Duodenal mucosa (tissue), 2 donors: ENCODE data around the gene MAD1L1.

Experiments used
- H3K27ac ChIP-seq: one replicate; pipeline ENCODE4 v1.7.0; 2013; ENCODE audit warnings: low read depth, low read length
- H3K27me3 ChIP-seq, 2 donors: one replicate each; pipeline ENCODE4 v1.7.0; 2013; ENCODE audit warnings: low read length in 2 of 2, control low read depth in 1 of 2; ENCODE audit not compliant: insufficient read depth in 2 of 2, control insufficient read depth in 1 of 2
- H3K36me3 ChIP-seq, 2 donors: one replicate each; pipeline ENCODE4 v1.7.0; 2013; ENCODE audit warnings: low read length in 2 of 2, control low read depth in 1 of 2; ENCODE audit not compliant: insufficient read depth in 2 of 2, control insufficient read depth in 1 of 2
- H3K4me1 ChIP-seq, 2 donors: one replicate each; pipeline ENCODE4 v1.7.0; 2013; ENCODE audit warnings: low read length in 2 of 2, control low read depth in 1 of 2; ENCODE audit not compliant: insufficient read depth in 2 of 2, control insufficient read depth in 1 of 2
- H3K4me3 ChIP-seq, 2 donors: one replicate each; pipeline ENCODE4 v1.7.0; 2013; ENCODE audit warnings: low read length in 2 of 2, low read depth in 1 of 2
- H3K9ac ChIP-seq, 2 donors: one replicate each; pipeline ENCODE4 v1.7.0; 2013; ENCODE audit warnings: low read length in 2 of 2, low read depth in 1 of 2
- H3K9me3 ChIP-seq, 2 donors: one replicate each; pipeline ENCODE4 v1.7.0; 2013; ENCODE audit warnings: low read length in 2 of 2, control low read depth in 1 of 2; ENCODE audit not compliant: control insufficient read depth in 1 of 2

MAD1L1 gene

DNA sequence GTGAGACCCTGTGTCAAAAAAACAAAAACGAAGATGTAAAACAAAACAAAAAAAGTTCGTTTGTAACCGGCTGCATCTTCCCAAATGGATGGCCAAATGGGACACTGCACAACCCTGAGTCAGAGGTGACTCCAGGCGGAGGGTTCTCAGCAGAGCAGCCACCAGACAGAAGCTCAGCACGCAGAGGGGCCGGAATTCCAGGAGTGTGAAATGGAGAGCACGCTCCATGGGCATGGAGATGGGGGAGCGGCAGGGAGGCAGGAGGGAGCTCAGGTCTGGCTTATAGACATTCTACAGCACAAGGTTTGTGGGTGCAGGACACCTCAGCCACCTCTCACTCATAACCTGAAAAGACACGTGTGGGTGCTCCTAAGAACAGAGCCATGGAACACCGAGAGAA lies 227.0 kb downstream of the MAD1L1 start:
- Histone ChIP-seq H3K4me1 (no peaks in the 10 kb centered on the region), H3K9ac (no peak overlapping the region), H3K9me3 (no peaks in the 10 kb centered on the region), H3K27me3 (no peaks in the 10 kb centered on the region), H3K36me3 (no peaks in the 10 kb centered on the region), H3K27ac (no peak overlapping the region), H3K4me3 (no peak overlapping the region)

DNA sequence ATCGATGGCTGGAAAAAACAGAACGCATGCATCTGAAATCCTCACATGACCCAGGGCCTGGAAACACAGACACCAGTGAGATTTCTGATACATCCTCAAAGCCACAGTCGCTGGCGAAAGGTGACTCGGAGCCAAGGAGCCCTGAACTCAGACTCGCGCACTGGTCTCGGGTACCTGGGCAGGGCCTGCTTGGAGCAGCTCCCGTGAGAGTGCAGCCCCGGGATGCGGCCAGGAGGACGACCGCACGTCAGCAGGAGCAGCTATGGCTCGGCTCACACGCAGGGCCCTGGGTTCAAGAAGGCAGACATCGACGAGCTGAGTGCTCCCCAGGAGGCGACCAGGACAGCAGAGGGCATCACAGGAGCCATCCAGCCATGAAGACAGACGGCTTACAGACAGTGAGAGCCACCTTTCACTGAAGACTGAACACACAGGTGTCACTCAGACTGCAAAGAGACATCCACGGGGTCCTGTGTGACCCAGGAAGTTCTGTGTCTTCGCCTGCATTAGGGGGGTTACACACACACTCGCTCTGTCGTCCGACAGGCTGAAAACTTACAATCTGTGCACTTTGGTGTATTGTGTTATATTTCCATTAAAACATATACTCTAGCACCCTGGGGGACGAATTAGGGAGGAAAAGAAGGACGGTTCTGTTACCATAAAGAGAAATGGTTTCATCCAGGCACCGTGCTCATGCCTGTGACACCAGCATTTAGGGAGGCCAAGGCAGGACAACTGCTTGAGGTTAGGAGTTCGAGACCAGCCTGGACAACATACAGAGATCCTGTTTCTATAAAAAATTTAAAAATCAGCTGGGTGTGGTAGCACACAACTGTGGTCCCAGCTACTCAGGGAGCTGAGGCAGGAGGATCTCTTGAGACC lies 227.7 kb downstream of the MAD1L1 start:
- Histone ChIP-seq H3K9ac (no peak overlapping the region), H3K4me3 (no peak overlapping the region), H3K4me1 (no peaks in the 10 kb centered on the region), H3K27ac (no peak overlapping the region), H3K9me3 (no peaks in the 10 kb centered on the region), H3K27me3 (no peaks in the 10 kb centered on the region), H3K36me3 (no peaks in the 10 kb centered on the region)

DNA sequence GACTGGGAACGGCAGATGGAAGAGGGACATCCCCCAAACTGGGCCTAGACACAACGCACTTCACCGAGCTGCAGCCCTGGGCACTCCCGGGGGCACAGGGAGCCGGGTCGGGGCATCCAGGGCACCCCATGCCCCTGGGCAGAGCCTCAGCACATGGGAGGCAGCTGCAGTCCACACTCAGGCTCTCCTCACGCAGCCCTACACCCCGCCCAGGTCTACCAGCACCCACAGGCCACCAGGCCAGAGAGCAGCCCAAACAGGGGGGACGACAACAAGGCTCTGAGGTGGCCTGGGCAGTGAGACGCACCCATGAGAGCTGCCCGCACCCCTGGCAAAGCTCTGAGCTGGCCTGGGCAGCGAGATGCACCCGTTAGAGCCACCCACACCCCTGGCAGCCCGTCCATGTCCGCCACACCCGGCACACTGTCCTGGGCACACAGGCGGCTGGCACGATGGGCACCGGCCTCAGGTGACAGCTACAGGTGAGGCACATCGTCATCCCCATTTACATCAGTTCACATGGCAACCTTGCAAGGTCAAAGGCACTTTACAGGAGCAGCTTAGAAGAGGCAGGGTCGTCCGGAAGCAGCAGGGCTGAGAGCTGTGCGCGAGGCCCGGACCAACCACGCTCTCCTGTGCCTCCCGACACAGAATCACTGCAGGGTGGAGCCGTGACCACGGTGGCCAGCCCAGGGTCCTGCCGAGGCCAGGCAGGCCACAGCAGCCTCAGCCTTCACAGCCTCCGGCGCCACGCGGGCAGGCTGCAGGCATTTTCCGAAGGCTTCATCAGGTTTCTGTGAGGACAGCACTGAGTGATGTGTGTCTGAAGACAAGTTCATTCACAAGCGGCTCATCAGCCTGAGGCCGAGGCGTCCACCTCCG lies 228.6 kb downstream of the MAD1L1 start:
- Histone ChIP-seq H3K4me3 (no peak overlapping the region), H3K9me3 (no peaks in the 10 kb centered on the region), H3K9ac (no peak overlapping the region), H3K27me3 (no peaks in the 10 kb centered on the region), H3K36me3 (no peaks in the 10 kb centered on the region), H3K4me1 (no peaks in the 10 kb centered on the region), H3K27ac (no peak overlapping the region)

DNA sequence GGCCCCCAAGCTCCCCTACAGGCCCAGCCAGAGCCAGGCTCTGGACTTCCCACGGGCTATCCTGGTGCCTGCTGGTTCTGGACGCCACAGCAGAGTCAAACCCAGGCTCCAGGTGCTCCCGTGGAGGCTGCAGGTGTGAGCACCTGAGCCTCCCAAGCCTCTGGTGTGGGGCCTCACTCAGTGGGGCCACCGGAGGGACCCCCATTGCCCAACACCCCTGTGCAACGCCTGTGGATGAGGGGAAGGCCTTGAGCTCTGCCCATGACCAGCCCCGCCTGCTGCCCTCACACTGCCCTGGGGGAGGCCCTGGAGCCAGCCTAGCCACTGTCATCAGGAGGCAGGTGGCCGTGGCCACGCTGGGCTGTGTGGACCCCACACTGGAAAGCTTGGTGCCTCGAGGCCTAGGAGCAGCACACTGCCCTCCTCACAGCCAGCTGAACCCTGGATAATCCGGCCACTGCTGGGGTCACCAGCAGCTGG lies 229.3 kb downstream of the MAD1L1 start:
- Histone ChIP-seq H3K9ac (no peak overlapping the region), H3K27me3 (no peaks in the 10 kb centered on the region), H3K4me3 (no peak overlapping the region), H3K36me3 (no peaks in the 10 kb centered on the region), H3K4me1 (no peaks in the 10 kb centered on the region), H3K9me3 (no peaks in the 10 kb centered on the region), H3K27ac (no peak overlapping the region)

DNA sequence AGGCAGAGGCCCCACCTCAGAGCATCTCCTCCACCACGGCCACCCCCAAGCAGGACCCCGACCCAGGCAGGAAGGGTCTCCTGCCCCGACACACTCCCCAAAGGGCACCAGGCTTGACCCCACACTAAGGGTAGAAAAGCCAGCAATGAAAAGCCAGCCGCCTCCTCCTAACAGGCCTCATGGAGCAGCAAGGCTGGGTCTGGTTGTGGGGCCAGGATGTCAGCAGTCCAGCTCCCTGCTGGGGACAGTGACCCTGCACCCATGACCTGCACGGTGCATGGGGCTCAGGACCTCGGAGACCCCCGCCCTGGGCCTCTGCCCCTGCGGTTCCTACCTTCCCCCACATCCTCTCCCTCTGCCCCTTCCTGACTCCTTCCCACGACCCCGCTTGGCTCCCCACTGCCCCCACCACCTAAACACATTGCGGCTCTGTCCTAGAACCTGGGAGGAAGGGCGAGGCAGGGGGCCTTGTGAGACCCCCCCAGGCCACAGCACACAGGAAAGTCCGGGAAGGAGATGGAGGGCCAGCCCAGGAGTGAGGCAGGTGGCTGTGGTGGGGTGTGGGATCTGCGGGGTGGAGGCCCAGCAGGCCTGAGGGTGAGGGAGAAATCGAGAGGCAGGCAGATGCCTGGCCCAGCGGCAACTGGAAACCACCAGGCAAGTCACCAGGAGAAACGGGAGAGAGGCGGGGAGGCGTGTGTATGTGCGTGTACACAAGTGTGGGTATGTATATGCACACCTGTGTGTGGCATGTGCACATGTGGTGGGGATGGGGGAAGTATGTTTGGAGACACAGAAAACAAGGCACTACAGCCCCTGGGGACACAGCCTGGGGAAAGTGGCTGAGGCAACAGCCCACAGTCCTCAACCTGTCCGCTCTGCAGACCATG lies 229.9 kb downstream of the MAD1L1 start:
- no peaks in the 10 kb centered on the region for H3K4me1 ChIP-seq
- no peaks in the 10 kb centered on the region for H3K27me3 ChIP-seq
- no peak overlapping the region for H3K27ac ChIP-seq
- H3K9me3 ChIP-seq: no peaks in the 10 kb centered on the region
- H3K4me3 ChIP-seq: no peak overlapping the region
- H3K36me3 ChIP-seq: no peaks in the 10 kb centered on the region
- no peak overlapping the region for H3K9ac ChIP-seq

DNA sequence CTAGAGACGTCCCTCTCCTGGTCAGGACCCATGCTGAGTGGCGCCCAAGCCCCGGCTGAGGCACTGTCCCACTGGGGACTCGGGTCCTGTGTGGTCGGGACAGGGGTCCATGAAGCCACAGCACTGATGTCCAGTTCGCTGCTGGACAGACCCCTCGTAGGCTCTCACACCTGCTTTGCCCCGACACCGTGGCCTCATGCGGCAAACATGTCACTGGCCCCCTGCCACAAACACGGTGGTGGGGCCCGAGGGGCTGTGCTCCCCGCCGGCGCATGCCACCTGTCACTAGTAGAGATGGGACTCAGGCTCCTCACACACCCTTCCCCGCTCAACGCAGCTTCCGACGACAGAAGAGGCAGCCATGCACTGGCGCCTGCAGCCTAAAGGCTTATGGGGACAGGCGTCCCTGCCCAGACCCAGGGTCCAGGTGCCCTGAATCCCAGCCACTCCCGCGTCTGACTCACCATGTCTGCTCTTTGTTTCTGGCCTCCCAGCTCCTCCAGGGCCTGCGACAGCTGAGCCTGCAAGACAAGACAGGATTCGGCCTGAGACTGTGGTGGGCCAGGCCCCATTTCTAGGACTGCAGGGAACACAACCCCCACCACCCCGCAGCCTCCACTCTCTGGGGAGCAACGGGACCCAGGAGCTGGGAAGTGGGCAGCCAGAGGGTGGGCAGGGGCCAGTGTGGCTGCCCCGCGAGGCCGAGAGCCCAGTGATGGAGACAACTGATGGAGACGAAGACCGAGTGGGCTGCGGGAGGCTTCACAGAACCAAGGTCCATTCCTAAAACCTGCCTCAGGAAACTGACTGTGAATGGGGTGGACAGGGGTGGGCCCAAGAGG lies 230.9 kb downstream of the MAD1L1 start:
- no peaks in the 10 kb centered on the region for H3K27me3 ChIP-seq
- H3K9ac ChIP-seq: no peak overlapping the region
- H3K9me3 ChIP-seq: no peaks in the 10 kb centered on the region
- no peaks in the 10 kb centered on the region for H3K4me1 ChIP-seq
- no peak overlapping the region for H3K27ac ChIP-seq
- H3K36me3 ChIP-seq: no peaks in the 10 kb centered on the region
- no peak overlapping the region for H3K4me3 ChIP-seq

DNA sequence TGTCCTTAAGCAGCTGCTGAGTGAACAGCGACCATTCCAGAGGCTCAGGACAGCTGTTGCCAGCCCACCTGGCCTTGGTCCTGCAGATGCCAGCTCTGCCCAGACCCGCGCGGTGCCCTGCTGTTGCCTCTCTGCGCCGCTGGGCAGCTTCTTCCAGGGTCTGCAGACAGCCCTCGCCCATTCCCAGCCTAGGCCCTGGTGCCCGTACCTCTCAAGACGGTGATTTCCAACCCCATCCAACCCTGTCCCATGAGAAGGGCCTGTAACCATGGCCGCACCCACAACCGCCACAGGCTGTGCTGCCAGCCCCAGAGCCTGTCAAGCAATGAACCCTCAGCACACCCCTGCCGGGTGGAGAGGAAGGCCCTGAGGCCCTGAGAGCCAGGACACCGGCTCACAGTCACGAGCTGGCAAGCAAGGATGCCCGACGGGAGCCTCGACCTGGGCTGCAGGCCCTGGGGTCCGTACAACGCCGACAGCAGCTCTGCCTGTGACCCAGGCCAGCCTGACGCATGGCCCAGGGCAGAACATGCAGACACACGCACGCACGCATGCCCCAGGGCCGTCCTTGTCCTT lies 231.9 kb downstream of the MAD1L1 start:
- Histone ChIP-seq H3K4me3 (no peak overlapping the region), H3K9ac (no peak overlapping the region), H3K36me3 (no peaks in the 10 kb centered on the region), H3K27me3 (no peaks in the 10 kb centered on the region), H3K27ac (no peak overlapping the region), H3K9me3 (no peaks in the 10 kb centered on the region), H3K4me1 (no peaks in the 10 kb centered on the region)

DNA sequence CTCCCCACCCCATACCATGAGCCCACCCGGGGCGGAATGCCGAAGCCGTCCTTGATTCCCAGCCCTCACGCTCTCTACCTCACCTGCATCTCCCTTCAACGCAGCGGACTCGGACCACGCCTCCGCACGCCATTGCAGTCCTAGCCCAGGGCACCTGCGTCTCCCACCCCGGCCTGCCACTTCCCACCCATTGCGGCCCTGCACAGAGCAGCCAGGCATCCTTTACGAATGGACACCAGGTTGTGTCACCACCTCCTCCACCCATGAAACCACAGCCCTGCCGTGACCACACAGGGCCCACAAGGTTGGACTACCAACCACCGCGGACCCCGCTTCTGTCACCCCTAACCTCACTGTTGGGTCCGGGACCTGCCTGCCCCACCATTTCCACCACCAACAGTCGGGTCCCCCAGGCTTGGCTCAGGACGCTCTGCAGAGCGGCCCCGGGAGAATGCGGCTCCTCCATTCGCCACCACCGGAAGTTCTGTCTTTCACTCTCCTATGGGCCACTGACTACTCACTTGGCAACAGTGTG lies 232.5 kb downstream of the MAD1L1 start:
- Histone ChIP-seq H3K27me3 (no peaks in the 10 kb centered on the region), H3K4me1 (no peaks in the 10 kb centered on the region), H3K36me3 (no peaks in the 10 kb centered on the region), H3K9me3 (no peaks in the 10 kb centered on the region), H3K4me3 (no peak overlapping the region), H3K9ac (no peak overlapping the region), H3K27ac (no peak overlapping the region)
